Activated naive CD8-positive, alpha-beta T cell treated with anti-CD3 and anti-CD28 coated beads for 36 hours (primary cell): ENCODE data around the gene BEAN1. TPM values are rescaled to one million over a fixed set of nuclear protein-coding genes. Genes with fewer than 3 reads are reported as not detected.
"Not testable (repeated sequence)": the region's sequence is repeated elsewhere in the genome, so short reads cannot be mapped to it uniquely, and the experiment has no call there.

Source experiments
- DNase-seq: peaks from one replicate; pipeline ENCODE4 v3.0.0; 2021
- H3K27ac Mint-ChIP-seq: one replicate; pipeline ENCODE4 v1.8.0; 2022; ENCODE audit warnings: mild to moderate bottlenecking, moderate library complexity, mixed read lengths
- H3K27me3 Mint-ChIP-seq: one replicate; pipeline ENCODE4 v1.8.0; 2022; ENCODE audit warnings: mild to moderate bottlenecking, mixed read lengths
- H3K36me3 Mint-ChIP-seq: one replicate; pipeline ENCODE4 v1.8.0; 2021; ENCODE audit warnings: mild to moderate bottlenecking, mixed read lengths
- H3K4me1 Mint-ChIP-seq: one replicate; pipeline ENCODE4 v1.8.0; 2021; ENCODE audit warnings: mixed read lengths
- H3K4me3 Mint-ChIP-seq: one replicate; pipeline ENCODE4 v1.8.0; 2022; ENCODE audit warnings: mild to moderate bottlenecking, moderate library complexity, mixed read lengths
- H3K9me3 Mint-ChIP-seq: one replicate; pipeline ENCODE4 v1.8.0; 2022; ENCODE audit warnings: mixed read lengths
- total RNA-seq, 2 experiments: library from RNA; stranded (reverse); gene quantifications; one replicate each; pipeline ENCODE4 v1.2.3, GENCODE V29; 2021

BEAN1 gene
- total RNA-seq, 2 experiments from 2014 or later: not detected

- H3K9me3 Mint-ChIP-seq, H3K4me3 Mint-ChIP-seq, H3K27me3 Mint-ChIP-seq, DNase-seq, H3K36me3 Mint-ChIP-seq, H3K27ac Mint-ChIP-seq: not testable (repeated sequence)
- H3K4me1 Mint-ChIP-seq: peaks cover 37% of the 10 kb centered on the region
Measured at GRCh38 chr16:66514980-66515595, 88.0 kb downstream of the BEAN1 start.

- Mint-ChIP-seq H3K9me3 (no peaks in the 10 kb centered on the region), H3K36me3 (no peaks in the 10 kb centered on the region), H3K4me1 (peaks cover 45% of the 10 kb centered on the region), H3K27ac (peak overlapping the region; percentile 93), H3K4me3 (peak overlapping the region; percentile 72), H3K27me3 (no peaks in the 10 kb centered on the region)
- no peak for DNase-seq
Measured at GRCh38 chr16:66515596-66516508, 88.8 kb downstream of the BEAN1 start.

GRCh38 chr16:66516509-66516807 is 89.4 kb downstream of the BEAN1 start:
- H3K36me3 Mint-ChIP-seq: no peaks in the 10 kb centered on the region
- peaks cover 51% of the 10 kb centered on the region for H3K4me1 Mint-ChIP-seq
- DNase-seq: no peak
- no peaks in the 10 kb centered on the region for H3K9me3 Mint-ChIP-seq
- peak overlapping the region; percentile 72 for H3K4me3 Mint-ChIP-seq
- peak overlapping the region; percentile 93 for H3K27ac Mint-ChIP-seq
- no peaks in the 10 kb centered on the region for H3K27me3 Mint-ChIP-seq

GRCh38 chr16:66516808-66517585 is 89.9 kb downstream of the BEAN1 start:
- peaks cover 57% of the 10 kb centered on the region for H3K4me1 Mint-ChIP-seq
- DNase-seq: peak; percentile 80
- H3K36me3 Mint-ChIP-seq: no peaks in the 10 kb centered on the region
- H3K9me3 Mint-ChIP-seq: no peaks in the 10 kb centered on the region
- peak overlapping the region; percentile 72 for H3K4me3 Mint-ChIP-seq
- H3K27me3 Mint-ChIP-seq: no peaks in the 10 kb centered on the region
- peak overlapping the region; percentile 93 for H3K27ac Mint-ChIP-seq

GRCh38 chr16:66517586-66518263 is 90.6 kb downstream of the BEAN1 start:
- H3K27me3 Mint-ChIP-seq: no peaks in the 10 kb centered on the region
- no peak for DNase-seq
- peaks cover 64% of the 10 kb centered on the region for H3K4me1 Mint-ChIP-seq
- H3K4me3 Mint-ChIP-seq: peak overlapping the region; percentile 72
- H3K27ac Mint-ChIP-seq: peak overlapping the region; percentile 93
- H3K36me3 Mint-ChIP-seq: peaks cover 2% of the 10 kb centered on the region
- no peaks in the 10 kb centered on the region for H3K9me3 Mint-ChIP-seq

- peaks cover 82% of the 10 kb centered on the region for H3K4me1 Mint-ChIP-seq
Measured at GRCh38 chr16:66519482-66520373, 92.6 kb downstream of the BEAN1 start.

GRCh38 chr16:66520406-66521170 is 93.5 kb downstream of the BEAN1 start:
- no peaks in the 10 kb centered on the region for H3K27me3 Mint-ChIP-seq
- peak overlapping the region; percentile 38 for H3K27ac Mint-ChIP-seq
- H3K9me3 Mint-ChIP-seq: no peaks in the 10 kb centered on the region
- H3K4me1 Mint-ChIP-seq: peaks cover 85% of the 10 kb centered on the region
- peaks cover 5% of the 10 kb centered on the region for H3K36me3 Mint-ChIP-seq
- no peak for DNase-seq
- H3K4me3 Mint-ChIP-seq: peak overlapping the region; percentile 36

More at GRCh38 chr16:66519482-66520373, 92.6 kb downstream of the BEAN1 start:
- Mint-ChIP-seq H3K27me3 (no peaks in the 10 kb centered on the region), H3K4me3 (no peak overlapping the region), H3K27ac (no peak overlapping the region), H3K9me3 (no peaks in the 10 kb centered on the region), H3K36me3 (peaks cover 5% of the 10 kb centered on the region)
- DNase-seq: no peak

- no peak for DNase-seq
- peak overlapping the region; percentile 59 for H3K4me3 Mint-ChIP-seq
- H3K27me3 Mint-ChIP-seq: no peaks in the 10 kb centered on the region
- peak overlapping the region; percentile 94 for H3K27ac Mint-ChIP-seq
- no peaks in the 10 kb centered on the region for H3K9me3 Mint-ChIP-seq
- peaks cover 78% of the 10 kb centered on the region for H3K4me1 Mint-ChIP-seq
- peaks cover 7% of the 10 kb centered on the region for H3K36me3 Mint-ChIP-seq
Measured at GRCh38 chr16:66521252-66521713, 94.2 kb downstream of the BEAN1 start.

- Mint-ChIP-seq H3K4me3 (peak overlapping the region; percentile 59), H3K36me3 (peaks cover 7% of the 10 kb centered on the region), H3K27me3 (no peaks in the 10 kb centered on the region), H3K4me1 (peaks cover 72% of the 10 kb centered on the region), H3K27ac (peak overlapping the region; percentile 94), H3K9me3 (no peaks in the 10 kb centered on the region)
- DNase-seq: peak; percentile 93
Measured at GRCh38 chr16:66521951-66522771, 95.1 kb downstream of the BEAN1 start.

GRCh38 chr16:66522816-66523590 is 95.9 kb downstream of the BEAN1 start:
- H3K4me1 Mint-ChIP-seq: peaks cover 65% of the 10 kb centered on the region
- peak overlapping the region; percentile 94 for H3K27ac Mint-ChIP-seq
- DNase-seq: no peak
- H3K4me3 Mint-ChIP-seq: no peak overlapping the region
- peaks cover 7% of the 10 kb centered on the region for H3K36me3 Mint-ChIP-seq
- no peaks in the 10 kb centered on the region for H3K9me3 Mint-ChIP-seq
- H3K27me3 Mint-ChIP-seq: no peaks in the 10 kb centered on the region

GRCh38 chr16:66523861-66524354 is 96.8 kb downstream of the BEAN1 start:
- Mint-ChIP-seq H3K4me3 (peak overlapping the region; percentile 67), H3K4me1 (peaks cover 64% of the 10 kb centered on the region), H3K36me3 (peaks cover 7% of the 10 kb centered on the region), H3K27me3 (no peaks in the 10 kb centered on the region), H3K9me3 (no peaks in the 10 kb centered on the region), H3K27ac (peak overlapping the region; percentile 94)
- no peak for DNase-seq

GRCh38 chr16:66524601-66525164 is 97.6 kb downstream of the BEAN1 start:
- no peaks in the 10 kb centered on the region for H3K27me3 Mint-ChIP-seq
- H3K27ac Mint-ChIP-seq: peak overlapping the region; percentile 39
- peaks cover 7% of the 10 kb centered on the region for H3K36me3 Mint-ChIP-seq
- no peaks in the 10 kb centered on the region for H3K9me3 Mint-ChIP-seq
- DNase-seq: peak; percentile 25
- H3K4me3 Mint-ChIP-seq: peak overlapping the region; percentile 12
- peaks cover 61% of the 10 kb centered on the region for H3K4me1 Mint-ChIP-seq
